Measurements from ENCODE around the gene CMSS1.

CMSS1 gene

DNA sequence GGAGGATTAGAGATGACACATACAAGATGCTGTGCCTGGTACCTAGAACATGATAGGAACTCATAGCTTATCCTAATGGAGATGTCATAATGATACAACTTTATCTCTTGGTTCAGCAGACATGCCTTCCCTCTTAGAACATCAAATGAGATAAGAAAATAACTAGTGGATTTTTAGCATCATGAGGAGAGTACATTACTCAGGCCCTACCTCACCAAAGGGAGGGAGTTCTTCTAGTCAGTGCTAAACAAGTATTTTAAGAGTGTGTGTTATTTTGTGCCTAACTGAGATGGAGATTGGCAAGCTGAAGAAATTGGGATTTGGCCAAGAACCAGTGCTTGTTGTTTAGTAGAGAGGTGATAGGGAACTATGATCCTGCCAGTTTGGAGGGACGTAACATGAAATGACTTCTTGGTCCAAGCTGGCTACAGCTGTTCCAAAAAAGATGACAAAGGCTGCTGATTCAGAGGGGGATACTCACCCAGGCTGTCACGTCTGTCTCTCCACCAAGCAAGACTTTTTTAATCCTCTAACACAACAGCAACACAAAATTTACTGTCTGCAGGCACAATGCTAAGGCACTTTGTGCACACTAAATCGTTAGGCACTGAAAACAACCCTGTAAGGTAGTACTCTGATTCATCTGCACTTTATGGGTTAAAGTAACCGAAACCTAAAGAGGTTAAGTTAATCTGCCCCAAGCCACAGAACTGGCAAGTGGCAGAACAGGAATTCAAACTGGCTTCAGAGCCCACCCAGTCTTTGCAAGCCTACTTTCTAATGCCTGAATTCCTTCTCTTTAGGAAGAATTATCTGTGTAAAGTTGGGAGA is 126.5 kb downstream of the CMSS1 start (continued):
- TF ChIP-seq, protein P1, sequence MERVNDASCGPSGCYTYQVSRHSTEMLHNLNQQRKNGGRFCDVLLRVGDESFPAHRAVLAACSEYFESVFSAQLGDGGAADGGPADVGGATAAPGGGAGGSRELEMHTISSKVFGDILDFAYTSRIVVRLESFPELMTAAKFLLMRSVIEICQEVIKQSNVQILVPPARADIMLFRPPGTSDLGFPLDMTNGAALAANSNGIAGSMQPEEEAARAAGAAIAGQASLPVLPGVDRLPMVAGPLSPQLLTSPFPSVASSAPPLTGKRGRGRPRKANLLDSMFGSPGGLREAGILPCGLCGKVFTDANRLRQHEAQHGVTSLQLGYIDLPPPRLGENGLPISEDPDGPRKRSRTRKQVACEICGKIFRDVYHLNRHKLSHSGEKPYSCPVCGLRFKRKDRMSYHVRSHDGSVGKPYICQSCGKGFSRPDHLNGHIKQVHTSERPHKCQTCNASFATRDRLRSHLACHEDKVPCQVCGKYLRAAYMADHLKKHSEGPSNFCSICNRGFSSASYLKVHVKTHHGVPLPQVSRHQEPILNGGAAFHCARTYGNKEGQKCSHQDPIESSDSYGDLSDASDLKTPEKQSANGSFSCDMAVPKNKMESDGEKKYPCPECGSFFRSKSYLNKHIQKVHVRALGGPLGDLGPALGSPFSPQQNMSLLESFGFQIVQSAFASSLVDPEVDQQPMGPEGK (CRISPR knock-in tag; IDR thresholded peaks at IDR 0.05; ENCODE audit: borderline replicate concordance): no peak
- TF ChIP-seq ZNF565 (CRISPR knock-in tag; conservative IDR thresholded peaks at IDR 0.05; ENCODE audit: low read depth) (no peak), ZFP30 (CRISPR knock-in tag; IDR thresholded peaks at IDR 0.05) (no peak), BACH2 (CRISPR knock-in tag; IDR thresholded peaks at IDR 0.05; ENCODE audit: borderline replicate concordance) (no peak), RARB (CRISPR knock-in tag; IDR thresholded peaks at IDR 0.05) (no peak)
- TF ChIP-seq, protein P2, sequence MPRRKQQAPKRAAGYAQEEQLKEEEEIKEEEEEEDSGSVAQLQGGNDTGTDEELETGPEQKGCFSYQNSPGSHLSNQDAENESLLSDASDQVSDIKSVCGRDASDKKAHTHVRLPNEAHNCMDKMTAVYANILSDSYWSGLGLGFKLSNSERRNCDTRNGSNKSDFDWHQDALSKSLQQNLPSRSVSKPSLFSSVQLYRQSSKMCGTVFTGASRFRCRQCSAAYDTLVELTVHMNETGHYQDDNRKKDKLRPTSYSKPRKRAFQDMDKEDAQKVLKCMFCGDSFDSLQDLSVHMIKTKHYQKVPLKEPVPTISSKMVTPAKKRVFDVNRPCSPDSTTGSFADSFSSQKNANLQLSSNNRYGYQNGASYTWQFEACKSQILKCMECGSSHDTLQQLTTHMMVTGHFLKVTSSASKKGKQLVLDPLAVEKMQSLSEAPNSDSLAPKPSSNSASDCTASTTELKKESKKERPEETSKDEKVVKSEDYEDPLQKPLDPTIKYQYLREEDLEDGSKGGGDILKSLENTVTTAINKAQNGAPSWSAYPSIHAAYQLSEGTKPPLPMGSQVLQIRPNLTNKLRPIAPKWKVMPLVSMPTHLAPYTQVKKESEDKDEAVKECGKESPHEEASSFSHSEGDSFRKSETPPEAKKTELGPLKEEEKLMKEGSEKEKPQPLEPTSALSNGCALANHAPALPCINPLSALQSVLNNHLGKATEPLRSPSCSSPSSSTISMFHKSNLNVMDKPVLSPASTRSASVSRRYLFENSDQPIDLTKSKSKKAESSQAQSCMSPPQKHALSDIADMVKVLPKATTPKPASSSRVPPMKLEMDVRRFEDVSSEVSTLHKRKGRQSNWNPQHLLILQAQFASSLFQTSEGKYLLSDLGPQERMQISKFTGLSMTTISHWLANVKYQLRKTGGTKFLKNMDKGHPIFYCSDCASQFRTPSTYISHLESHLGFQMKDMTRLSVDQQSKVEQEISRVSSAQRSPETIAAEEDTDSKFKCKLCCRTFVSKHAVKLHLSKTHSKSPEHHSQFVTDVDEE (CRISPR knock-in tag; IDR thresholded peaks at IDR 0.05): no peak

DNA sequence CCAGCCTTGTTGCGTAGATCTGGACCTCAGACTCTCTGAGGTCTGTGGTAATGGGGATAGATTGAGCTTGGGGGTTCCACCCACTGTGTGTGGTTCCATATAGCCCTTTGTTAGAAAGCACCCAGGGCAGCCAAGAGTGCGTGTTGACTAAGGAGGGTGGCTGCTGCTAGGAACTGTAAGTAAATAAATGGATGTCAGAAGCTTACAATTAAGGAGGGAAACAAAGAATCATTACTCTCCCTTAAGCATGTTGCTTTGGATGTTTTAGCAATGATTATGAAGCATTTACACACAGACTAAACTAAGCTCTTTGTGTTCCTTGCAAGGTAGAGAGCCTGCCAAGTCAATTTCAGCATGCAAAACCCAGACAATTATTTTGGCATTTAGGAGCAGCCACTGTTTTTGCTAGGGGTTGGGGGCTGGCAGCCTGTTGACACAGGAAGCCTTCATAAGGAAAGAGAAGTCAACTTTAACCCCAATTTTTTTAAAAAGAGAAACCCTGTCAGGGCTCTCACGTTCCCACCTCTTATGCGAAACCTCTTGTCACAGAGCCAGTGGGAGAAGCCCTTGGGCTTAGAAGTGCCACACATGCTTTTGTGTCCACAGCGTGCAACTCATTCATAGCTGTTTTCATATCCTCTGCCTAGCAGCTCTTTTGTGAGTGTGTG is 127.8 kb downstream of the CMSS1 start:
- TF ChIP-seq, protein P1 (CRISPR knock-in tag; IDR thresholded peaks at IDR 0.05; ENCODE audit: borderline replicate concordance): no peak
- TF ChIP-seq BACH2 (CRISPR knock-in tag; IDR thresholded peaks at IDR 0.05; ENCODE audit: borderline replicate concordance): no peak
- TF ChIP-seq TOX (CRISPR knock-in tag; IDR thresholded peaks at IDR 0.05; ENCODE audit: borderline replicate concordance): no peak
- TF ChIP-seq, protein P3, sequence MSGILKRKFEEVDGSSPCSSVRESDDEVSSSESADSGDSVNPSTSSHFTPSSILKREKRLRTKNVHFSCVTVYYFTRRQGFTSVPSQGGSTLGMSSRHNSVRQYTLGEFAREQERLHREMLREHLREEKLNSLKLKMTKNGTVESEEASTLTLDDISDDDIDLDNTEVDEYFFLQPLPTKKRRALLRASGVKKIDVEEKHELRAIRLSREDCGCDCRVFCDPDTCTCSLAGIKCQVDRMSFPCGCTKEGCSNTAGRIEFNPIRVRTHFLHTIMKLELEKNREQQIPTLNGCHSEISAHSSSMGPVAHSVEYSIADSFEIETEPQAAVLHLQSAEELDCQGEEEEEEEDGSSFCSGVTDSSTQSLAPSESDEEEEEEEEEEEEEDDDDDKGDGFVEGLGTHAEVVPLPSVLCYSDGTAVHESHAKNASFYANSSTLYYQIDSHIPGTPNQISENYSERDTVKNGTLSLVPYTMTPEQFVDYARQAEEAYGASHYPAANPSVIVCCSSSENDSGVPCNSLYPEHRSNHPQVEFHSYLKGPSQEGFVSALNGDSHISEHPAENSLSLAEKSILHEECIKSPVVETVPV (CRISPR knock-in tag; IDR thresholded peaks at IDR 0.05): no peak
- no peak for TF ChIP-seq ZNF8 (CRISPR knock-in tag; IDR thresholded peaks at IDR 0.05)
- TF ChIP-seq ZC3H10 (CRISPR knock-in tag; IDR thresholded peaks at IDR 0.05): no peak
- no peak for TF ChIP-seq ZFP3 (CRISPR knock-in tag; IDR thresholded peaks at IDR 0.05)
- TF ChIP-seq ZFP30 (CRISPR knock-in tag; IDR thresholded peaks at IDR 0.05): no peak
- ATAC-seq: no peak

DNA sequence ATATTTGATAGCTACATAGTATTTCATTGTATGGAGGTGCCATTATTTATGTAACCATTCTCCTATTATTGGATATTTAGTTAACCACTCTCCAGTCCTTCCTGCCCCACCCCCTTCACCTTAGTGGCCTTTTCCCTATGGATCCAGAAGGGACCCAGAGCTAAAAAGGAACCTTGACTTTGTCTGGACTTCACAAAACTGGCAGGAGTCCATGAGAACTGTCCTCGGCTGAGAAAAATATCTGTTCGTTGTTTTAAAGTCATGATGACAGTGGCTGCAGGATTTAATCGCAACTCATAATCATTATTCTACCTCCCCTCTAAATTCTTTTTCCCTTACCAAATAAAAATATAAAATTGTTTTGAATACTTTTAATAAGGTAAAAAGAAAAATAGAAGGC is 129.7 kb downstream of the CMSS1 start:
- no peak for ATAC-seq
- TF ChIP-seq OSR1 (CRISPR knock-in tag; IDR thresholded peaks at IDR 0.05) (no peak), GLIS3 (CRISPR knock-in tag; IDR thresholded peaks at IDR 0.05) (no peak), ZNF565 (CRISPR knock-in tag; conservative IDR thresholded peaks at IDR 0.05; ENCODE audit: low read depth) (no peak), ARNTL (CRISPR knock-in tag; IDR thresholded peaks at IDR 0.05; ENCODE audit: borderline replicate concordance, low read depth) (no peak), ISL1 (CRISPR knock-in tag; IDR thresholded peaks at IDR 0.05) (no peak), ZNF8 (CRISPR knock-in tag; IDR thresholded peaks at IDR 0.05) (no peak), ZC3H10 (CRISPR knock-in tag; IDR thresholded peaks at IDR 0.05) (no peak), PPARA (CRISPR knock-in tag; IDR thresholded peaks at IDR 0.05; ENCODE audit: borderline replicate concordance) (no peak)
- TF ChIP-seq, protein P3 (CRISPR knock-in tag; IDR thresholded peaks at IDR 0.05): no peak
- TF ChIP-seq, protein P1 (CRISPR knock-in tag; IDR thresholded peaks at IDR 0.05; ENCODE audit: borderline replicate concordance): no peak
- TF ChIP-seq, protein P2 (CRISPR knock-in tag; IDR thresholded peaks at IDR 0.05): no peak
- TF ChIP-seq, protein P4, sequence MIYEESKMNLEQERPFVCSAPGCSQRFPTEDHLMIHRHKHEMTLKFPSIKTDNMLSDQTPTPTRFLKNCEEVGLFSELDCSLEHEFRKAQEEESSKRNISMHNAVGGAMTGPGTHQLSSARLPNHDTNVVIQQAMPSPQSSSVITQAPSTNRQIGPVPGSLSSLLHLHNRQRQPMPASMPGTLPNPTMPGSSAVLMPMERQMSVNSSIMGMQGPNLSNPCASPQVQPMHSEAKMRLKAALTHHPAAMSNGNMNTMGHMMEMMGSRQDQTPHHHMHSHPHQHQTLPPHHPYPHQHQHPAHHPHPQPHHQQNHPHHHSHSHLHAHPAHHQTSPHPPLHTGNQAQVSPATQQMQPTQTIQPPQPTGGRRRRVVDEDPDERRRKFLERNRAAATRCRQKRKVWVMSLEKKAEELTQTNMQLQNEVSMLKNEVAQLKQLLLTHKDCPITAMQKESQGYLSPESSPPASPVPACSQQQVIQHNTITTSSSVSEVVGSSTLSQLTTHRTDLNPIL (CRISPR knock-in tag; IDR thresholded peaks at IDR 0.05; ENCODE audit: low read depth): no peak

All from SK-N-SH treated with all-trans-retinoic acid at 6 μM for 48 hours (cell line).